HEK293 (cell line): ENCODE data around the gene CLDN6.
A peak's percentile ranks its signal among the peaks of the same experiment; 100 is the strongest.

ENCODE experiments used
- GLI4 ChIP-seq: fragments of 450-650 bp; formaldehyde crosslinking; IDR thresholded peaks from 2 replicates; pipeline ENCODE4 v1.5.1; 2016; ENCODE audit warnings: missing biosample characterization, missing genetic modification characterization
- GLIS1 ChIP-seq: fragments of 450-650 bp; formaldehyde crosslinking; IDR thresholded peaks from 2 replicates; pipeline ENCODE4 v1.5.1; 2016; ENCODE audit warnings: missing biosample characterization, missing genetic modification characterization
- MZF1 ChIP-seq: fragments of 450-650 bp; formaldehyde crosslinking; IDR thresholded peaks from 2 replicates; pipeline ENCODE4 v1.5.1; 2017; ENCODE audit warnings: missing biosample characterization, missing genetic modification characterization, borderline replicate concordance
- SALL2 ChIP-seq: fragments of 450-650 bp; formaldehyde crosslinking; IDR thresholded peaks from 2 replicates; pipeline ENCODE4 v1.5.0; 2017; ENCODE audit warnings: missing biosample characterization, mild to moderate bottlenecking, missing genetic modification characterization, borderline replicate concordance
- SCRT1 ChIP-seq: fragments of 450-650 bp; formaldehyde crosslinking; IDR thresholded peaks from 2 replicates; pipeline ENCODE4 v1.5.1; 2016; ENCODE audit warnings: missing biosample characterization, missing genetic modification characterization, borderline replicate concordance
- TCF7L2 ChIP-seq: IDR thresholded peaks from 2 replicates; pipeline ENCODE4 v1.6.1; 2011; ENCODE audit warnings: low read depth, mild to moderate bottlenecking, inconsistent platforms, low read length, moderate library complexity, borderline replicate concordance
- YY2 ChIP-seq: fragments of 450-650 bp; formaldehyde crosslinking; IDR thresholded peaks from 2 replicates; pipeline ENCODE4 v1.5.1; 2016; ENCODE audit warnings: missing biosample characterization, missing genetic modification characterization
- ZBTB44 ChIP-seq: fragments of 450-650 bp; IDR thresholded peaks from 2 replicates; pipeline ENCODE4 v1.5.1; 2018; ENCODE audit warnings: missing biosample characterization, mild to moderate bottlenecking, missing genetic modification characterization
- ZNF133 ChIP-seq: fragments of 450-650 bp; formaldehyde crosslinking; IDR thresholded peaks from 2 replicates; pipeline ENCODE4 v1.5.1; 2016; ENCODE audit warnings: missing biosample characterization, missing genetic modification characterization
- ZNF140 ChIP-seq: fragments of 450-650 bp; formaldehyde crosslinking; IDR thresholded peaks from 2 replicates; pipeline ENCODE4 v1.5.1; 2016; ENCODE audit warnings: missing biosample characterization, missing genetic modification characterization
- ZNF174 ChIP-seq: fragments of 450-650 bp; formaldehyde crosslinking; IDR thresholded peaks from 2 replicates; pipeline ENCODE4 v1.5.0; 2017; ENCODE audit warnings: missing biosample characterization, mild to moderate bottlenecking, missing genetic modification characterization
- ZNF2 ChIP-seq: fragments of 450-650 bp; formaldehyde crosslinking; IDR thresholded peaks from 2 replicates; pipeline ENCODE4 v1.5.1; 2016; ENCODE audit warnings: missing biosample characterization, missing genetic modification characterization
- ZNF214 ChIP-seq: fragments of 450-650 bp; formaldehyde crosslinking; IDR thresholded peaks from 2 replicates; pipeline ENCODE4 v1.5.1; 2017; ENCODE audit warnings: missing biosample characterization, mild to moderate bottlenecking, missing genetic modification characterization, borderline replicate concordance
- ZNF248 ChIP-seq: fragments of 450-650 bp; formaldehyde crosslinking; IDR thresholded peaks from 2 replicates; pipeline ENCODE4 v1.5.1; 2017; ENCODE audit warnings: missing biosample characterization, missing genetic modification characterization
- ZNF292 ChIP-seq: fragments of 450-650 bp; formaldehyde crosslinking; IDR thresholded peaks from 2 replicates; pipeline ENCODE4 v1.5.1; 2016; ENCODE audit warnings: low read depth, missing biosample characterization, missing genetic modification characterization, borderline replicate concordance
- ZNF366 ChIP-seq: fragments of 450-650 bp; formaldehyde crosslinking; conservative IDR thresholded peaks from 2 replicates; pipeline ENCODE4 v1.5.1; 2016; ENCODE audit warnings: missing biosample characterization, missing genetic modification characterization
- ZNF404 ChIP-seq: fragments of 450-650 bp; formaldehyde crosslinking; IDR thresholded peaks from 2 replicates; pipeline ENCODE4 v1.5.1; 2017; ENCODE audit warnings: missing biosample characterization, missing genetic modification characterization
- ZNF473 ChIP-seq: fragments of 450-650 bp; formaldehyde crosslinking; IDR thresholded peaks from 2 replicates; pipeline ENCODE4 v1.5.1; 2017; ENCODE audit warnings: missing biosample characterization, missing genetic modification characterization
- ZNF501 ChIP-seq: fragments of 450-650 bp; formaldehyde crosslinking; IDR thresholded peaks from 2 replicates; pipeline ENCODE4 v1.5.1; 2016; ENCODE audit warnings: missing biosample characterization, missing genetic modification characterization
- ZNF510 ChIP-seq: fragments of 450-650 bp; formaldehyde crosslinking; IDR thresholded peaks from 2 replicates; pipeline ENCODE4 v1.5.1; 2018; ENCODE audit warnings: mild to moderate bottlenecking, missing genetic modification characterization, missing biosample characterization; ENCODE audit not compliant: insufficient replicate concordance
- ZNF560 ChIP-seq: fragments of 450-650 bp; formaldehyde crosslinking; IDR thresholded peaks from 2 replicates; pipeline ENCODE4 v1.5.1; 2017; ENCODE audit warnings: missing biosample characterization, missing genetic modification characterization, borderline replicate concordance
- ZNF654 ChIP-seq: fragments of 450-650 bp; formaldehyde crosslinking; IDR thresholded peaks from 2 replicates; pipeline ENCODE4 v1.5.1; 2016; ENCODE audit warnings: low read depth, missing biosample characterization, missing genetic modification characterization
- ZNF76 ChIP-seq: fragments of 450-650 bp; formaldehyde crosslinking; IDR thresholded peaks from 2 replicates; pipeline ENCODE4; 2016; ENCODE audit warnings: low read depth, missing biosample characterization, missing genetic modification characterization, borderline replicate concordance
- ZNF792 ChIP-seq: fragments of 450-650 bp; formaldehyde crosslinking; IDR thresholded peaks from 2 replicates; pipeline ENCODE4 v1.5.1; 2016; ENCODE audit warnings: missing biosample characterization, missing genetic modification characterization
- ZNF837 ChIP-seq: fragments of 450-650 bp; formaldehyde crosslinking; IDR thresholded peaks from 2 replicates; pipeline ENCODE4 v1.5.1; 2016; ENCODE audit warnings: missing biosample characterization, missing genetic modification characterization
- TF ChIP-seq, protein P1 (sequence below): fragments of 450-650 bp; formaldehyde crosslinking; IDR thresholded peaks from 2 replicates; pipeline ENCODE4 v1.5.1; 2016; ENCODE audit warnings: missing biosample characterization, missing genetic modification characterization, borderline replicate concordance
- TF ChIP-seq, protein P2 (sequence below): fragments of 450-650 bp; formaldehyde crosslinking; IDR thresholded peaks from 2 replicates; pipeline ENCODE4 v1.5.1; 2016; ENCODE audit warnings: missing biosample characterization, missing genetic modification characterization
- TF ChIP-seq, protein P3 (sequence below): fragments of 450-650 bp; formaldehyde crosslinking; IDR thresholded peaks from 2 replicates; pipeline ENCODE4 v1.5.1; 2016; ENCODE audit warnings: missing biosample characterization, missing genetic modification characterization

The CLDN6 gene

GRCh38 chr16:2983706-2984136 is 34.3 kb downstream of the CLDN6 start (continued):
- TF ChIP-seq ZNF248 (tag by site-specific recombination) (no peak), ZNF792 (tag by site-specific recombination) (0 out of 2 replicates have a peak, but pooled peaks have one; percentile 33), YY2 (no peak), ZNF837 (tag by site-specific recombination) (no peak), GLI4 (tag by site-specific recombination) (no peak), ZNF2 (tag by site-specific recombination) (peak; percentile 53), ZNF174 (tag by site-specific recombination) (no peak), ZNF501 (tag by site-specific recombination) (no peak), SALL2 (tag by site-specific recombination) (no peak), ZNF560 (tag by site-specific recombination) (no peak), ZNF292 (tag by site-specific recombination) (no peak), ZNF76 (tag by site-specific recombination) (no peak), ZNF214 (tag by site-specific recombination) (no peak), GLIS1 (tag by site-specific recombination) (0 out of 2 replicates have a peak, but pooled peaks have one; percentile 4), ZNF654 (tag by site-specific recombination) (peak; percentile 46), ZNF473 (tag by site-specific recombination) (no peak), ZNF140 (tag by site-specific recombination) (no peak), TCF7L2 (no peak), ZBTB44 (tag by site-specific recombination) (no peak), ZNF366 (tag by site-specific recombination) (no peak), ZNF404 (tag by site-specific recombination) (no peak), MZF1 (tag by site-specific recombination) (no peak), ZNF510 (tag by site-specific recombination) (no peak), ZNF133 (tag by site-specific recombination) (no peak), SCRT1 (tag by site-specific recombination) (no peak)
- TF ChIP-seq, protein P1, sequence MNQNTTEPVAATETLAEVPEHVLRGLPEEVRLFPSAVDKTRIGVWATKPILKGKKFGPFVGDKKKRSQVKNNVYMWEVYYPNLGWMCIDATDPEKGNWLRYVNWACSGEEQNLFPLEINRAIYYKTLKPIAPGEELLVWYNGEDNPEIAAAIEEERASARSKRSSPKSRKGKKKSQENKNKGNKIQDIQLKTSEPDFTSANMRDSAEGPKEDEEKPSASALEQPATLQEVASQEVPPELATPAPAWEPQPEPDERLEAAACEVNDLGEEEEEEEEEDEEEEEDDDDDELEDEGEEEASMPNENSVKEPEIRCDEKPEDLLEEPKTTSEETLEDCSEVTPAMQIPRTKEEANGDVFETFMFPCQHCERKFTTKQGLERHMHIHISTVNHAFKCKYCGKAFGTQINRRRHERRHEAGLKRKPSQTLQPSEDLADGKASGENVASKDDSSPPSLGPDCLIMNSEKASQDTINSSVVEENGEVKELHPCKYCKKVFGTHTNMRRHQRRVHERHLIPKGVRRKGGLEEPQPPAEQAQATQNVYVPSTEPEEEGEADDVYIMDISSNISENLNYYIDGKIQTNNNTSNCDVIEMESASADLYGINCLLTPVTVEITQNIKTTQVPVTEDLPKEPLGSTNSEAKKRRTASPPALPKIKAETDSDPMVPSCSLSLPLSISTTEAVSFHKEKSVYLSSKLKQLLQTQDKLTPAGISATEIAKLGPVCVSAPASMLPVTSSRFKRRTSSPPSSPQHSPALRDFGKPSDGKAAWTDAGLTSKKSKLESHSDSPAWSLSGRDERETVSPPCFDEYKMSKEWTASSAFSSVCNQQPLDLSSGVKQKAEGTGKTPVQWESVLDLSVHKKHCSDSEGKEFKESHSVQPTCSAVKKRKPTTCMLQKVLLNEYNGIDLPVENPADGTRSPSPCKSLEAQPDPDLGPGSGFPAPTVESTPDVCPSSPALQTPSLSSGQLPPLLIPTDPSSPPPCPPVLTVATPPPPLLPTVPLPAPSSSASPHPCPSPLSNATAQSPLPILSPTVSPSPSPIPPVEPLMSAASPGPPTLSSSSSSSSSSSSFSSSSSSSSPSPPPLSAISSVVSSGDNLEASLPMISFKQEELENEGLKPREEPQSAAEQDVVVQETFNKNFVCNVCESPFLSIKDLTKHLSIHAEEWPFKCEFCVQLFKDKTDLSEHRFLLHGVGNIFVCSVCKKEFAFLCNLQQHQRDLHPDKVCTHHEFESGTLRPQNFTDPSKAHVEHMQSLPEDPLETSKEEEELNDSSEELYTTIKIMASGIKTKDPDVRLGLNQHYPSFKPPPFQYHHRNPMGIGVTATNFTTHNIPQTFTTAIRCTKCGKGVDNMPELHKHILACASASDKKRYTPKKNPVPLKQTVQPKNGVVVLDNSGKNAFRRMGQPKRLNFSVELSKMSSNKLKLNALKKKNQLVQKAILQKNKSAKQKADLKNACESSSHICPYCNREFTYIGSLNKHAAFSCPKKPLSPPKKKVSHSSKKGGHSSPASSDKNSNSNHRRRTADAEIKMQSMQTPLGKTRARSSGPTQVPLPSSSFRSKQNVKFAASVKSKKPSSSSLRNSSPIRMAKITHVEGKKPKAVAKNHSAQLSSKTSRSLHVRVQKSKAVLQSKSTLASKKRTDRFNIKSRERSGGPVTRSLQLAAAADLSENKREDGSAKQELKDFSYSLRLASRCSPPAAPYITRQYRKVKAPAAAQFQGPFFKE = no peak
- TF ChIP-seq, protein P2, sequence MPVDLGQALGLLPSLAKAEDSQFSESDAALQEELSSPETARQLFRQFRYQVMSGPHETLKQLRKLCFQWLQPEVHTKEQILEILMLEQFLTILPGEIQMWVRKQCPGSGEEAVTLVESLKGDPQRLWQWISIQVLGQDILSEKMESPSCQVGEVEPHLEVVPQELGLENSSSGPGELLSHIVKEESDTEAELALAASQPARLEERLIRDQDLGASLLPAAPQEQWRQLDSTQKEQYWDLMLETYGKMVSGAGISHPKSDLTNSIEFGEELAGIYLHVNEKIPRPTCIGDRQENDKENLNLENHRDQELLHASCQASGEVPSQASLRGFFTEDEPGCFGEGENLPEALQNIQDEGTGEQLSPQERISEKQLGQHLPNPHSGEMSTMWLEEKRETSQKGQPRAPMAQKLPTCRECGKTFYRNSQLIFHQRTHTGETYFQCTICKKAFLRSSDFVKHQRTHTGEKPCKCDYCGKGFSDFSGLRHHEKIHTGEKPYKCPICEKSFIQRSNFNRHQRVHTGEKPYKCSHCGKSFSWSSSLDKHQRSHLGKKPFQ (tag by site-specific recombination) = no peak
- TF ChIP-seq, protein P3, sequence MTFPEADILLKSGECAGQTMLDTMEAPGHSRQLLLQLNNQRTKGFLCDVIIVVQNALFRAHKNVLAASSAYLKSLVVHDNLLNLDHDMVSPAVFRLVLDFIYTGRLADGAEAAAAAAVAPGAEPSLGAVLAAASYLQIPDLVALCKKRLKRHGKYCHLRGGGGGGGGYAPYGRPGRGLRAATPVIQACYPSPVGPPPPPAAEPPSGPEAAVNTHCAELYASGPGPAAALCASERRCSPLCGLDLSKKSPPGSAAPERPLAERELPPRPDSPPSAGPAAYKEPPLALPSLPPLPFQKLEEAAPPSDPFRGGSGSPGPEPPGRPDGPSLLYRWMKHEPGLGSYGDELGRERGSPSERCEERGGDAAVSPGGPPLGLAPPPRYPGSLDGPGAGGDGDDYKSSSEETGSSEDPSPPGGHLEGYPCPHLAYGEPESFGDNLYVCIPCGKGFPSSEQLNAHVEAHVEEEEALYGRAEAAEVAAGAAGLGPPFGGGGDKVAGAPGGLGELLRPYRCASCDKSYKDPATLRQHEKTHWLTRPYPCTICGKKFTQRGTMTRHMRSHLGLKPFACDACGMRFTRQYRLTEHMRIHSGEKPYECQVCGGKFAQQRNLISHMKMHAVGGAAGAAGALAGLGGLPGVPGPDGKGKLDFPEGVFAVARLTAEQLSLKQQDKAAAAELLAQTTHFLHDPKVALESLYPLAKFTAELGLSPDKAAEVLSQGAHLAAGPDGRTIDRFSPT = peak; percentile 27; the same call in 1 of the 2 replicates
